ENCODE results near the gene WDR1. TPM values are rescaled to one million over a fixed set of nuclear protein-coding genes. Genes with fewer than 3 reads are reported as not detected.

The WDR1 gene
- total and polyA plus RNA-seq, 4 donors, result 159 to 593 (median 273) TPM

DNA sequence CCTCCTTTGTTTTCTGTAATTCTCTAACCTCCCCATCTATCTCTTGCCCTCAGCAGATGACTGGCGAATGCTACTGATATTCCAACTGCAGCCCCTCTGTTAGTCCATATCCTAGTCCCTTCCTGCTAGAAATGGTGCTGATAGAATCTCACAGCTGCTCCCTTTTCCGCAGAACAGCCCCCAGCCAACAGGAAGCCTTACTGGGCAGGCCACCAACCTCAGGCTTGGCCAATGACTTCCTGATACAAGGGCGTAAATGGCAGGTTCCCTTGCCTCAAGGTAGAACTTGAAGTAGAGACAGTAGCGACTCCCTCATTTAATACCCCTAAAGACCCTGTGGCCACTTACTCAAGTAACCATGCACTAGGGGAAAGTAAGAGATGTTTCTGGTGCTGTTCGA, 68.6 kb downstream of the WDR1 start:
- intact Hi-C loops (cut with DNase I), result no loop called here
- H3K4me1 ChIP-seq (ENCODE audit: control insufficient read depth in 1 of 2, insufficient read depth in 2 of 2, low read length in 2 of 2), result no peaks in the 10 kb centered on the region
- 90 to 93% methylated on average over 5 of the region's 5 CpGs for WGBS, 2 donors
- DNase-seq, result no peak
- H3K36me3 ChIP-seq (ENCODE audit: control insufficient read depth in 1 of 2, insufficient read depth in 2 of 2, low read length in 1 of 2), result peaks cover 0 to 3% of the 10 kb centered on the region in 2 donors
- H3K4me3 ChIP-seq (ENCODE audit: low read length in 2 of 2), result no peak overlapping the region
- H3K27ac ChIP-seq (ENCODE audit: low read depth in 1 of 2, low read length in 2 of 2), result no peak overlapping the region
- H3K27me3 ChIP-seq (ENCODE audit: control insufficient read depth in 1 of 2, insufficient read depth in 2 of 2, low read length in 1 of 2), result no peaks in the 10 kb centered on the region
- no peaks in the 10 kb centered on the region for H3K9me3 ChIP-seq (ENCODE audit: control insufficient read depth, low read length)
- ATAC-seq (ENCODE audit: low FRiP score), result no peak

DNA sequence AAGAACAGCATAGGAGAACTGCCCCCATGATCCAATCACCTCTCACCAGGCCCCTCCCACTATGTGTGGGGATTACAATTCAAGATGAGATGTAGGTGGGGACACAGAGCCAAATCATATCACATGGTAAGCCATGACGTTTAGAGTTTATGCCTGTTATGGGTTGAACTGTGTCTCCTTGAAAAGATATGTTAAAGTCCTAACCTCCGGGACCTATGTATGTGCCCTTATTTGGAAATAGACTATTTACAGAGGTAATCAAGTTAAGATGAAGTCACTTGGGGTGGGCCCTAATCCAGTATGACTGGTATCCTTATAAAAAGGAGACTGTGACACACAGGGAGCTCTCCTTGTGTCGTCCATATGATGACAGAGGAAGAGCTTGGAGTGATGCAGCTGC, 70.1 kb downstream of the WDR1 start:
- 68 to 70% methylated on average over 3 of the region's 3 CpGs for WGBS, 2 donors
- Histone ChIP-seq H3K4me3 (ENCODE audit: low read length in 2 of 2) (no peak overlapping the region), H3K36me3 (ENCODE audit: control insufficient read depth in 1 of 2, insufficient read depth in 2 of 2, low read length in 1 of 2) (peaks cover 0 to 3% of the 10 kb centered on the region in 2 donors), H3K4me1 (ENCODE audit: control insufficient read depth in 1 of 2, insufficient read depth in 2 of 2, low read length in 2 of 2) (no peaks in the 10 kb centered on the region), H3K27ac (ENCODE audit: low read depth in 1 of 2, low read length in 2 of 2) (no peak overlapping the region), H3K27me3 (ENCODE audit: control insufficient read depth in 1 of 2, insufficient read depth in 2 of 2, low read length in 1 of 2) (no peaks in the 10 kb centered on the region), H3K9me3 (ENCODE audit: control insufficient read depth, low read length) (no peaks in the 10 kb centered on the region)
- no peak for ATAC-seq (ENCODE audit: low FRiP score)
- intact Hi-C loops (cut with DNase I), result no loop called here
- no peak for DNase-seq

DNA sequence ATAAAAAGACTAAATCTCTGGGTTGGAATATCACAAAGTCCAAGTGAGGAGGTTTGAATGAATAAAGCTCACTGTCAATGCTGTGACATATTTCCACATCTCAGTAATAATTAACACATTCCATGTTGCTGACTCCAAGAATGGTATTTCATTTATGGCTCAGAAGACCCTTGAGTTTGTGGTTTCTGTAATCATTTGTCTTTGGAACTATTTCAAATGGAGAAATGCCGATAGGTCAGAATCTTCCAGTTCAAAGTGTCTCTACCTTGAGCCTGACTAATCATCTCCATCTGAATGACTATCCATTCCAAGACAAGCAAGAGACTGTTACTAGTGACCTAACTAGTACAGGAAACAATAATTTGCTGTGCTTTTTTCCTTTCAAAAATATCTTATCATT, 71.1 kb downstream of the WDR1 start:
- intact Hi-C loops (cut with DNase I), result no loop called here
- Histone ChIP-seq H3K4me1 (ENCODE audit: control insufficient read depth in 1 of 2, insufficient read depth in 2 of 2, low read length in 2 of 2) (no peaks in the 10 kb centered on the region), H3K27ac (ENCODE audit: low read depth in 1 of 2, low read length in 2 of 2) (no peak overlapping the region), H3K4me3 (ENCODE audit: low read length in 2 of 2) (no peak overlapping the region), H3K36me3 (ENCODE audit: control insufficient read depth in 1 of 2, insufficient read depth in 2 of 2, low read length in 1 of 2) (peaks cover 0 to 3% of the 10 kb centered on the region in 2 donors), H3K27me3 (ENCODE audit: control insufficient read depth in 1 of 2, insufficient read depth in 2 of 2, low read length in 1 of 2) (no peaks in the 10 kb centered on the region), H3K9me3 (ENCODE audit: control insufficient read depth, low read length) (no peaks in the 10 kb centered on the region)
- ATAC-seq (ENCODE audit: low FRiP score) (no peak), DNase-seq (no peak)
- WGBS, 2 donors, result 53 to 67% methylated on average over 1 of the region's 1 CpG

DNA sequence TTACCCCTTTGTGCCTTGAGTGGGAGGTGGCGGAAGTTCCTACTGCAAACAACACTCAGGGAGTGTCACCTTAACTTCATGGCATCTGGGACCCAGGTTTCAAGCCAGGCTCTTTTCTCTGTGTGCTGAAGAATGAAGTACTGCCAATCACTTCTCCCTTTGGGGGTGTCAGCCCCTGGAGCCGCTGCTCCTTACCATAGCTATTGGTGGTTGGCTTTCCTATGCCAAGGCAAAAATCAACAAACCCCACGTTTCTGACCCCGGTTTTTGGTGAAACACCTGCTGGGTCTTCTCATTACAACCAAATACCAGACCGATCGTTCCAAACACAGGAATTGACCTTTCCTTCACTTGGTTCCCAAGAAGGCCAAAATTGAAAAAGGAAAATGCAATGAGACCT, 75.6 kb downstream of the WDR1 start:
- ATAC-seq (ENCODE audit: low FRiP score) (no peak), DNase-seq (no peak)
- Histone ChIP-seq H3K4me3 (ENCODE audit: low read length in 2 of 2) (no peak overlapping the region), H3K36me3 (ENCODE audit: control insufficient read depth in 1 of 2, insufficient read depth in 2 of 2, low read length in 1 of 2) (no peaks in the 10 kb centered on the region), H3K27ac (ENCODE audit: low read depth in 1 of 2, low read length in 2 of 2) (no peak overlapping the region), H3K9me3 (ENCODE audit: control insufficient read depth, low read length) (no peaks in the 10 kb centered on the region), H3K4me1 (ENCODE audit: control insufficient read depth in 1 of 2, insufficient read depth in 2 of 2, low read length in 2 of 2) (no peaks in the 10 kb centered on the region), H3K27me3 (ENCODE audit: control insufficient read depth in 1 of 2, insufficient read depth in 2 of 2, low read length in 1 of 2) (no peaks in the 10 kb centered on the region)
- WGBS, 2 donors, result 84 to 85% methylated on average over 6 of the region's 6 CpGs
- intact Hi-C loops (cut with DNase I), result no loop called here

DNA sequence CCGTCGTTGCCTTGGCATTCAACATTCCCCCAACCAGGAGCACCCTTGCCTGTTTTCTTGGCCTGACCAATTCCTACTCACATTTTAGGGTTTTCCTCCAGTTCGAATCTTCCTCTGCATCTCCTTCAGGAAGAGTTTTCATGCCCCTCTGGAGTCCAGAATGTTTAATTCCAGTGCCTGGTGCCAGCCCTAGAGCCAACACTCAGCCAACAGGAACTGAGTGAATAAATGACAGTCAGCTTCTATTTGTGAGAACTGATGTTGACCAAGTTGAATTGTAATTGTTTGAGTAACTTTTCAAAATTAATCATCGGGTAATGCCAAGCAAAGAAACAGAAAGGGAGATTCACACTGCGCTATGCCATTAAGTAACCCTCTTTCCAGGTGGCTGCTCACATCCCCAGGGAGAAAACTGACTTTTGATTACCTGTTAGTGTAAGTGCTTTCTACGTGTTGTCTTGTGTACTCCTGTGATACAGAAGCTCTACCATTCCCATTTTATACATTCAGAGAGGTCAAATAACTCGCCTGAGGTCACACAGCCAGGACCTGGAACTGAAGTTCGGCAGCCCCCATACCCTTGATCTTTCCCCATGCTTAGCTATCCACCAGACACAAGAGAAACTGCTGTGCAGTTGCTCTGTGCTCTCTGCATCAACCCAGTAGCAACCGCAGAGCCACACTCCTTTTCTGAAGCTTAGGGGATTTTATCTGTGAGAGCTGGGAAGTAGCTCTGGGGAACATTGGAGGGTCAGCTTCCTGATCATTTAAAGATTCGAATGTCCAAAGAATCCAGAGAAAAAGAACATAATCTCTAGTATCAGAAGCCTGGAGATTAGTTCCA, 76.3 kb downstream of the WDR1 start:
- H3K36me3 ChIP-seq (ENCODE audit: control insufficient read depth in 1 of 2, insufficient read depth in 2 of 2, low read length in 1 of 2), result no peaks in the 10 kb centered on the region
- DNase-seq (no peak), ATAC-seq (ENCODE audit: low FRiP score) (no peak)
- 85 to 87% methylated on average over 10 of the region's 10 CpGs for WGBS, 2 donors
- H3K27me3 ChIP-seq (ENCODE audit: control insufficient read depth in 1 of 2, insufficient read depth in 2 of 2, low read length in 1 of 2), result no peaks in the 10 kb centered on the region
- H3K27ac ChIP-seq (ENCODE audit: low read depth in 1 of 2, low read length in 2 of 2), result no peak overlapping the region
- H3K4me1 ChIP-seq (ENCODE audit: control insufficient read depth in 1 of 2, insufficient read depth in 2 of 2, low read length in 2 of 2), result no peaks in the 10 kb centered on the region
- H3K9me3 ChIP-seq (ENCODE audit: control insufficient read depth, low read length), result no peaks in the 10 kb centered on the region
- H3K4me3 ChIP-seq (ENCODE audit: low read length in 2 of 2), result no peak overlapping the region
- intact Hi-C loops (cut with DNase I), result no loop called here

DNA sequence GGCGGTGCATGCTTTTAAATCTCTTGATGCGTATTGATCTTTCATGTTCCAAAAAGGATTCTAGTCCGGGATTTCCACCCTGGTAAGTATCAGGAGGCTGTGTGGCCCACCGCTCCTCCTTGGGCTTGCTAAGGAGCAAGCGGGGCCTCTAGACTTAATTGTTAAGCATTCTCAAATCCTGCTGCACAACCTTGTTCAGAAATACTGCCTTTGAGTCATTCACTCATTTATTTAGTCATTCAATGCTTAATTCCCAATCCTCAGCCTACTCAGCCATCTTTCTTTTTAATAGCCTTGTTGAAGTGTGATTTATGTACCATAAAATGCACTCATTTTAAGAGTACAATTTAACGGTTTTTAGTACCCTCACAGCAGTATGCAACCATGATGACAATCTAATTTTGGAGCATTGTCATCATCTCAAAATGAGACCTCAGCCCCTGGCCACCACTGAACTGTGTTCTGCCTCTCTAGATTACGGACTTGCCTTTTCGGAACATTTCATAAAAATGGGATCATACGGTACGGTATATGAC, 79.7 kb downstream of the WDR1 start:
- no peak overlapping the region for H3K4me3 ChIP-seq (ENCODE audit: low read length in 2 of 2)
- H3K9me3 ChIP-seq (ENCODE audit: control insufficient read depth, low read length), result no peaks in the 10 kb centered on the region
- no peaks in the 10 kb centered on the region for H3K36me3 ChIP-seq (ENCODE audit: control insufficient read depth in 1 of 2, insufficient read depth in 2 of 2, low read length in 1 of 2)
- no peaks in the 10 kb centered on the region for H3K27me3 ChIP-seq (ENCODE audit: control insufficient read depth in 1 of 2, insufficient read depth in 2 of 2, low read length in 1 of 2)
- no peak overlapping the region for H3K27ac ChIP-seq (ENCODE audit: low read depth in 1 of 2, low read length in 2 of 2)
- WGBS, 2 donors, result 92 to 94% methylated on average over 10 of the region's 10 CpGs
- H3K4me1 ChIP-seq (ENCODE audit: control insufficient read depth in 1 of 2, insufficient read depth in 2 of 2, low read length in 2 of 2), result no peaks in the 10 kb centered on the region
- DNase-seq, result no peak
- intact Hi-C loops (cut with DNase I), result no loop called here
- ATAC-seq (ENCODE audit: low FRiP score), result no peak

DNA sequence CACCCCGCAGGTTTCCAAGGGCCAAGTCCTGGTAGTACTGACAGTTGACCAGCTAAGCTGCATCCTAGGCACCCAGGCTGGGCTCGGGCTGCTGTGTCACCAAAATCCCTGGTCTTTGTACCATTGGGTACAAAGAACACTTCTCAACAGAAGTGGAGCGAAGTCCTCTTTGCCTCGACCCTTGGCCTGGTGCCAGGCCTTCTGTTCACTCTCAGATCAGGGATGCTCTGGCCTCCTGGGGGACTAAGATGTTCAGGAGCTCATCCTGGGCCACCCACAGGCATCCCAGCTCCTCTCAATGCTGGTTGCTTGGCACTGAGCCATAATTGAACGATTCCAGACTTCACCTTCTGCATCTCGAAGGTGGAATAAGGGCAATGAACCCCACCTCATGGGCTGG, 81.5 kb downstream of the WDR1 start:
- WGBS, 2 donors, result 78 to 80% methylated on average over 6 of the region's 6 CpGs
- Histone ChIP-seq H3K4me1 (ENCODE audit: control insufficient read depth in 1 of 2, insufficient read depth in 2 of 2, low read length in 2 of 2) (no peaks in the 10 kb centered on the region), H3K4me3 (ENCODE audit: low read length in 2 of 2) (no peak overlapping the region), H3K27ac (ENCODE audit: low read depth in 1 of 2, low read length in 2 of 2) (no peak overlapping the region), H3K27me3 (ENCODE audit: control insufficient read depth in 1 of 2, insufficient read depth in 2 of 2, low read length in 1 of 2) (no peaks in the 10 kb centered on the region), H3K36me3 (ENCODE audit: control insufficient read depth in 1 of 2, insufficient read depth in 2 of 2, low read length in 1 of 2) (no peaks in the 10 kb centered on the region), H3K9me3 (ENCODE audit: control insufficient read depth, low read length) (no peaks in the 10 kb centered on the region)
- intact Hi-C loops (cut with DNase I), result no loop called here
- DNase-seq (no peak), ATAC-seq (ENCODE audit: low FRiP score) (no peak)

DNA sequence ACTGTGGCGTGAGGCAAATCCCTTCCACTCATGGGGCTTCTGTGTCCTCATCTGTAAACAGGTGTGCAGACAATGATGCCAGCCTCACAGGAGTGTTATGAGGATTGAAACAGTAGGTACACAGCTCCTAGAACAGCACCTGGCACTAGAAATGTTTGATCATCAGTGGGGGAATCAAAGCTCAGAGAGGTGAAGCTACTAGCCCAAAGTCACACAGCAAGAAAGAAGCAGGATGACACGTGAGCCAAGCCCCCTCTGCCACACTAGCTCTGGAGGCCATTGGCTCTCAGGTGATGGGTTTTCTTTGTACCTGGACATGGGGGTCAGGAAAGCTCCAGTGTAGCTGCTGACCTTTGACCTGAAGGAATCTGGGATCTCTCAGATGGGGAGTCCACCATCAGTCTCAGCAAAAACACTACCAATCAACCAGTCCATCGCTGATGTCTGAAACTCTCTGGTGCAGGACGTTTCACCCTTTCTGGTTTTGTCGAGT, 81.9 kb downstream of the WDR1 start:
- Histone ChIP-seq H3K27ac (ENCODE audit: low read depth in 1 of 2, low read length in 2 of 2) (no peak overlapping the region), H3K9me3 (ENCODE audit: control insufficient read depth, low read length) (no peaks in the 10 kb centered on the region), H3K36me3 (ENCODE audit: control insufficient read depth in 1 of 2, insufficient read depth in 2 of 2, low read length in 1 of 2) (no peaks in the 10 kb centered on the region), H3K4me3 (ENCODE audit: low read length in 2 of 2) (no peak overlapping the region), H3K4me1 (ENCODE audit: control insufficient read depth in 1 of 2, insufficient read depth in 2 of 2, low read length in 2 of 2) (no peaks in the 10 kb centered on the region), H3K27me3 (ENCODE audit: control insufficient read depth in 1 of 2, insufficient read depth in 2 of 2, low read length in 1 of 2) (no peaks in the 10 kb centered on the region)
- no peak for DNase-seq
- ATAC-seq (ENCODE audit: low FRiP score), result no peak
- intact Hi-C loops (cut with DNase I), result no loop called here
- WGBS, 2 donors, result 87 to 89% methylated on average over 5 of the region's 5 CpGs

DNA sequence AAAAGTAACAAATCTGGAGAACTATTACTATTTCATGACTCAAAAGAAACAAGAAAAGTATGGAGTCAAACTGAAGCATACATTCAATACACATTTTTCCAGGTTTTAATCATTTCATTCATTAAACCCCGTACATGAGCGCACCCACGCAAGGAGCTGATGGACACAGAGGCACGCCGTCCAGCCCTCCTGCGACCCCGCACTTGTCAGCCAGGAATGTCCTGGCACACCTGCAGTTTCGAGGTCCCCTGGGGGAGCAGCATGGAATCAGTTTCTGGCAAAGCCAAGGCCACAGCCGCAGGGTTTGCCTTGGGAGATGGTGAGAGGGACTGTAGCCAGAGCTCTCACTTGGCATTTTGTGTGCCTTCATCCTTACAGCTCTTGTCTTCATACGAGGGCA, 82.5 kb downstream of the WDR1 start:
- Histone ChIP-seq H3K4me1 (ENCODE audit: control insufficient read depth in 1 of 2, insufficient read depth in 2 of 2, low read length in 2 of 2) (no peaks in the 10 kb centered on the region), H3K9me3 (ENCODE audit: control insufficient read depth, low read length) (no peaks in the 10 kb centered on the region), H3K36me3 (ENCODE audit: control insufficient read depth in 1 of 2, insufficient read depth in 2 of 2, low read length in 1 of 2) (no peaks in the 10 kb centered on the region), H3K4me3 (ENCODE audit: low read length in 2 of 2) (no peak overlapping the region), H3K27ac (ENCODE audit: low read depth in 1 of 2, low read length in 2 of 2) (no peak overlapping the region), H3K27me3 (ENCODE audit: control insufficient read depth in 1 of 2, insufficient read depth in 2 of 2, low read length in 1 of 2) (no peaks in the 10 kb centered on the region)
- intact Hi-C loops (cut with DNase I), result no loop called here
- no peak for ATAC-seq (ENCODE audit: low FRiP score)
- WGBS, 2 donors, result 27% methylated on average over 10 of the region's 10 CpGs
- no peak for DNase-seq
